SK-N-SH treated with all-trans-retinoic acid at 6 μM for 48 hours (cell line): ENCODE data around the gene CARTPT.

ENCODE experiments used
- CSDC2 ChIP-seq: fragments of 250-450 bp; sonication (Bioruptor Pico); IDR thresholded peaks from 2 replicates; pipeline ENCODE4 v1.5.0; 2020; ENCODE audit warnings: mild to moderate bottlenecking, moderate library complexity
- PATZ1 ChIP-seq: fragments of 250-450 bp; sonication (Bioruptor Pico); IDR thresholded peaks from 2 replicates; pipeline ENCODE4 v1.8.0; 2020; ENCODE audit warnings: mild to moderate bottlenecking, moderate library complexity, borderline replicate concordance
- POU6F1 ChIP-seq: fragments of 250-450 bp; sonication (Bioruptor Pico); IDR thresholded peaks from 2 replicates; pipeline ENCODE4 v1.8.0; 2021; ENCODE audit warnings: low read depth, mild to moderate bottlenecking, moderate library complexity, borderline replicate concordance
- SNAI2 ChIP-seq: fragments of 250-450 bp; sonication (Bioruptor Pico); IDR thresholded peaks from 2 replicates; pipeline ENCODE4 v1.5.0; 2020; ENCODE audit warnings: mild to moderate bottlenecking, moderate library complexity
- TCF4 ChIP-seq: fragments of 250-450 bp; sonication (Bioruptor Pico); IDR thresholded peaks from 2 replicates; pipeline ENCODE4 v1.8.0; 2021; ENCODE audit warnings: mild to moderate bottlenecking, moderate library complexity, borderline replicate concordance
- ZFP3 ChIP-seq: fragments of 250-450 bp; sonication (Bioruptor Pico); IDR thresholded peaks from 2 replicates; pipeline ENCODE4 v1.5.0; 2020; ENCODE audit warnings: mild to moderate bottlenecking, moderate library complexity
- ZNF8 ChIP-seq: fragments of 450-650 bp; formaldehyde crosslinking; IDR thresholded peaks from 2 replicates; pipeline ENCODE4 v1.5.0; 2020; ENCODE audit warnings: mild to moderate bottlenecking, moderate library complexity
- TF ChIP-seq, protein P1 (sequence below): fragments of 250-450 bp; sonication (Bioruptor Pico); IDR thresholded peaks from 2 replicates; pipeline ENCODE4 v1.5.0; 2020; ENCODE audit warnings: mild to moderate bottlenecking, moderate library complexity

- TF ChIP-seq ZFP3 (CRISPR knock-in tag) = no peak
- no peak for TF ChIP-seq CSDC2 (CRISPR knock-in tag)
- no peak for TF ChIP-seq POU6F1
- no peak for TF ChIP-seq TCF4
- no peak for TF ChIP-seq PATZ1
- TF ChIP-seq, protein P1, sequence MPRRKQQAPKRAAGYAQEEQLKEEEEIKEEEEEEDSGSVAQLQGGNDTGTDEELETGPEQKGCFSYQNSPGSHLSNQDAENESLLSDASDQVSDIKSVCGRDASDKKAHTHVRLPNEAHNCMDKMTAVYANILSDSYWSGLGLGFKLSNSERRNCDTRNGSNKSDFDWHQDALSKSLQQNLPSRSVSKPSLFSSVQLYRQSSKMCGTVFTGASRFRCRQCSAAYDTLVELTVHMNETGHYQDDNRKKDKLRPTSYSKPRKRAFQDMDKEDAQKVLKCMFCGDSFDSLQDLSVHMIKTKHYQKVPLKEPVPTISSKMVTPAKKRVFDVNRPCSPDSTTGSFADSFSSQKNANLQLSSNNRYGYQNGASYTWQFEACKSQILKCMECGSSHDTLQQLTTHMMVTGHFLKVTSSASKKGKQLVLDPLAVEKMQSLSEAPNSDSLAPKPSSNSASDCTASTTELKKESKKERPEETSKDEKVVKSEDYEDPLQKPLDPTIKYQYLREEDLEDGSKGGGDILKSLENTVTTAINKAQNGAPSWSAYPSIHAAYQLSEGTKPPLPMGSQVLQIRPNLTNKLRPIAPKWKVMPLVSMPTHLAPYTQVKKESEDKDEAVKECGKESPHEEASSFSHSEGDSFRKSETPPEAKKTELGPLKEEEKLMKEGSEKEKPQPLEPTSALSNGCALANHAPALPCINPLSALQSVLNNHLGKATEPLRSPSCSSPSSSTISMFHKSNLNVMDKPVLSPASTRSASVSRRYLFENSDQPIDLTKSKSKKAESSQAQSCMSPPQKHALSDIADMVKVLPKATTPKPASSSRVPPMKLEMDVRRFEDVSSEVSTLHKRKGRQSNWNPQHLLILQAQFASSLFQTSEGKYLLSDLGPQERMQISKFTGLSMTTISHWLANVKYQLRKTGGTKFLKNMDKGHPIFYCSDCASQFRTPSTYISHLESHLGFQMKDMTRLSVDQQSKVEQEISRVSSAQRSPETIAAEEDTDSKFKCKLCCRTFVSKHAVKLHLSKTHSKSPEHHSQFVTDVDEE (CRISPR knock-in tag) = no peak
- no peak for TF ChIP-seq ZNF8 (CRISPR knock-in tag)
- no peak for TF ChIP-seq SNAI2 (CRISPR knock-in tag)
These were observed 19.8 kb upstream of the CARTPT start for GRCh38 chr5:71699233-71699632.
